Esophagus muscularis mucosa (tissue), 3 donors: ENCODE results near the gene KIAA1755.

Source experiments
- CTCF ChIP-seq, 3 experiments: fragments of 200-600 bp in 2 of 3; fragments of 450-650 bp in 1 of 3; sonication (generic) in 2 of 3; IDR thresholded peaks; one replicate each; pipeline ENCODE4 v1.5.1; 2017 to 2019; ENCODE audit warnings: antibody characterized with exemption in 3 of 3, mild to moderate bottlenecking in 2 of 3, moderate library complexity in 1 of 3
- POLR2A ChIP-seq: fragments of 450-650 bp; IDR thresholded peaks from one replicate; pipeline ENCODE4 v1.6.1; 2017; ENCODE audit warnings: antibody characterized with exemption, moderate library complexity, mild to moderate bottlenecking, low read depth

DNA sequence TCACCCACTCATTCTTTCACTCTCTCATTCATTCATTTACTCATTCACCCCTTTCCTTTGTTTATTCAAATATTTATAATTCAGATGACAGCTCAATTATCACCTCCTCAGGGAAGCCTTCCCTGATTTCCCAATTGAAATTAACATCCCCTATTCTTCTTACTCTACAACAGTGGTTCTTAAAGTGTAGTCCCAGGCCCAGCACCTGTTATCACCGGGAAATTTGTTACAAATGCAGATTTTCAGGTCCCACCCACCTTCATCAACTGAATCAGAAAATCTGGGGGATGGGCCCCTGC lies 30.3 kb downstream of the KIAA1755 start:
- TF ChIP-seq CTCF (IDR thresholded peaks at IDR 0.05) (no peak), POLR2A (no peak)
